GM19351 (cell line): ENCODE measurements around the gene AKAP12.

Source experiments
- ATAC-seq: cut with Tn5 transposase; IDR thresholded peaks from one replicate; pipeline ENCODE4 v1.9.1; 2021; ENCODE audit warnings: mild to moderate bottlenecking, moderate library complexity; ENCODE audit not compliant: unreplicated experiment

AKAP12 gene

DNA sequence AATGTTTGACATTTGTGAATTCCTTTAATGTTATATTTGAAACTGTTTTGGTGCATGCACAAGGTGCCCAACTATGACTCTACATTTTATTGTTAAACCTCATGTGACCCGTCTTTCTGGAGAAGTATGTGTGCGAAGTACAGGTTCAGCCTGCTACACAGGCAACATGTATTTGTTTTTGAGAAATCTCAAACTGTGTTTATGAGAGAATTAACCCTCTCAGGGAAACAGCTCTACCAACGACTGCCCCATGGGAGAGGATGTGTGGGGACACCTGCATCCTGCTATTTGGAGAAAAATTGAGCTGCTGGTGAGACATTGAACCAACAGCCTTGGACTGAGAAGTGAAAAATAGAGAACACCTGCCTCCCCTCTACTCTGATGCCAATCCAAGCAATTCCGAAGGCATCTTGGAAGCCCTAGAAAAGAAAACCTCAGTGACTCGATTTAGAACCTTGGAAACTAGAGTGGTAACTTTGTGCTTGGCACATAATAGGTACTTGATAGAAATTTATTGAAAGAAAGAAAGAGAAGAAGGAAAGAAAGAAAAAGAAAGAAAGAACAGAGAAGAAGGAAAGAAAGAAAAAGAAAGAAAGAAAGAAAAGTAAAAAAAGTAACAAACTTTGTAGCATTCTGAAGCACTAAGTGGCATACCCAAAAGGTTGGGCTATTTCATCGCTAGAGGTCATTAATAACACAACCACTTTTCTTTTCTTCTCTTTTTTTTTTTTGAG lies 2.9 kb upstream of the AKAP12 start:
- no peak for ATAC-seq

DNA sequence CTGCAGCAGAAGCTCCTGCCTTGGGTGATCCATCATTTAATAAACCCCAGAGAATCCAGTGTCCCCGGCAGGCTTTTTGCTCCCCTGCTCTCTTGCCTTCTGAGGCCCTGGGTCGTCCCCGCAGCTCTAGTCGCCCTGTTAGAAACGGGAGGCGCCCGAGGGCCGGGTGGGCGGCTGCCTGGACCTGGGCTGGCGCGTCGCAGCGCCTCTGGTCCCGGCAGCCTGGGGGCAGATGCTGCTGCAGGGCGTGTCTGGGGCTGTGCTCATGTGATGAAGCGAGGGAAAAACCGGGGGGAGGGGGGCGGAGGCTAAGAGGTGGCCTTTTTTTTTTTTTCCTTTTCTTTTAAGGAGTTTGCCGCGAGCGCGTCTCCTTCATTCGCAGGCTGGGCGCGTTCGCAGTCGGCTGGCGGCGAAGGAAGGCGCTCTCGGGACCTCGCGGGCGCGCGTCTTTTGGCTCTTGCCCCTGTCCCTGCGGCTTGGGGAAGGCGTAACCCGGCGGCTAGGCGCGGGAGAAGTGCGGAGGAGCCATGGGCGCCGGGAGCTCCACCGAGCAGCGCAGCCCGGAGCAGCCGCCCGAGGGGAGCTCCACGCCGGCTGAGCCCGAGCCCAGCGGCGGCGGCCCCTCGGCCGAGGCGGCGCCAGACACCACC lies 394 bp downstream of the AKAP12 start:
- ATAC-seq, result peak; percentile 52

DNA sequence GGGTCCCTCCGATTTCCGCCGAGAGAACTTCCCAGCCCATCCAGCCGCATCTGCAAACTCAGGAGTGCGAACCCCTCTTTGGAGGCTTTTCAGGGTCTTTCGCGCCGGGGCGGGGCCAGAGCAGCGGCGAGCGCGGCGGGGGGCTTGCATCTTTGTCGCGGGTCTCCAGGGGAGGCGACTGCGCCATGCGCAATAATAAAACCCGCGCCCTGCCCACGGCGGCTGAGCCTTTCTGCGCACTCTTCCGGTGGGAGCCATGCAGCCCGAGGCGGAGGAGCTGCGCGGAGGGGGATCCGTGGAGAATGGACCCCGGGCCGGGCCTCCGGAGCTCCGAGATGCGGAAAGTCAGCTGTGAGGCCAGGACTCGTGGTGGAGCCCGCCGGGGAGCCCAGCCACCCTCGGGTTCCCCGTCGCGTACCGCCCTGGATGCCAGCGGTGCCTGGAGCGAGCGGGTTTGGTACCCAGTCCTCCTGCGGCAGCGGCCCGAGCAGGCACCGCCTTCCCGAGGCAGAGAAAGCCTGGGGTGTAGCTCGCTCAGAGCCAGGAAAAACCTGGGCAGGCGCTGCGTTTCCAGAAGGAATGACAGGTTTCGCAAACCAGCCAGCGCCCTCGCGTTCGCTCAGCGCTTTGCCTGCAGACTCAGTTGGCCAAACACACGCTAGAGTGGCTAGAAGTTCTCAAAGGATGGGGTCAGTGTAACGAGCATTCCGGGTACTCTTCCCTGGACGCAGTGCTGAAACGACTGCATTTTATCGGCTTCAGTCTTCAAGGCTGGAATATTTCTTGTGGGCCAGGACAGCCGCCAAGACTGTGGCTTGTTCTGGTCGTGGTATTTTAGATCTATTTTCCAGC lies 1.2 kb downstream of the AKAP12 start:
- ATAC-seq, result no peak

DNA sequence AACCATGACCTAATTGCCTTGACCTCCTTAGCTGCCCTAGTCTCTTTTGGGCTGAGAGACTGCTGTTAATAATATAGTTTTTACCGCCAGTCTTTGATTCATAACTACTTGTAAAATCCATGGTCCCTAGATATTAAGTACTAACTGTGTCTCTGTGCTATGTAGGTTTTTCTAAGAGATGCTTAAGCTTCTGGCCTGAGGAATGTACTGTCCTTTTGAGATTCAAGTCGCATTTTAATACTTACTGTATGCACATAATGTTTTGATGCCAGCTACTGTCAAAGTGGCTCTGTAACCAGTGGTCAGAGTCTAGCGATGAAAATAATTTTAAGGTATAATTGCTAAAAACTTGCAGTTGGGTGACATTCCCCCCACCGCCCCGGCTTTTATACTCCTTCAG lies 2.1 kb downstream of the AKAP12 start:
- ATAC-seq, result no peak

DNA sequence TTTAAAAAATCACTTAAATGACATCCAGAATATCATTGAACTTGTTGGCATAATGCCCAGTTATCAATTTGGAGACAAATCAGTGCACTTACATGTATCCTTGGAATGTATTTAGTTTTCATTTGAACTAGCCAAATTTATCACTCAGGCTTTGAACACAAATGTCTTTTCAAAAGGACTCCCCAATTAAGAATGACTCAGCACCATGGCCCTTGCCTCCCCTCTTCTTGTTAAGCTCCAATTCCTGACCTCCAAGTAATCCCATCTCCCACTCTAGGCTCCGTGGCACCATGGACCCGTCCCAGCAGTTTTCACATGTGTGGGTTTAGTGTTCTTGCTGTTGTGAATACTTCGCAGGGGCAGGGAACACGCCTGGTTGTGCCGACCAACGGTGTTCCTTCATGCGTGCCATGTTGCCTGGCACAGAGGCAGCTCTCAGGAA lies 2.7 kb downstream of the AKAP12 start:
- ATAC-seq, result no peak

DNA sequence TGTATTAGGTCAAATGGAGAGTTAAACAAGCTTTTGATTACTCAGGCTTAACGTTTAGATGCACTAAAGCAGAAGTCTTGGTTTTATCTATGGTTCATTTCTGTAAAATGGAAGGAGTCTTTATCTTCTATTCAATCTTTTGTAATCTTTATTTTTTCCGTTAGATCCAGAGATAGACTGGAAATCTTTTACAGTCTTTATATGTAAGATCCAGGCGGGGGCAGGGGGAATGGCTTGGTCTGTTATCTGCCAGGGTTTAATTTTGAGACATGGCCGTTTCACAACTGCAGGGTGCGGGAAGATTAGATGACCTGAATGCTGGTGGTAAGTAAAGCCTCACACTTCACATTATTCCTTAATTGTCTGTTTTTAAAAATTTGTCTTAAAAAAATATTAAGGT lies 3.7 kb downstream of the AKAP12 start:
- no peak for ATAC-seq

DNA sequence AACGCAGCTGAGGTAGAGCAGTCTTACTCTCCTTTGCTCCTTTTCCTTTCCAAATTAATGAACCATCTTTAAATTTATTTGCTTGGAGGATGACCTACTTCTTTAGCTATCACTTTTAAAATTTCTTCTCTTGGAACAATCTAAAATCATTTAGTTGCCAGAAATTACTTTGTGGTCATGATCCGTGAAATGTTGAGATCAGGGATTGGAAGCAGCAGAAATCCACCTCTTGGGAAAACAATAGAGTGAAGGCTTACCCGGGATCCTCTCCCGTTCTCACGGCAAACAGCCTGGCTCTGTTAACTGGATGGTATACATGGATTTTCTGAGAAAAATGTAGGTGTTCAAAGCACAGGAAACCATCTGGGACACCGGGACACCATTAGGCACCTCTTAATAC lies 7.7 kb downstream of the AKAP12 start:
- ATAC-seq, result no peak

DNA sequence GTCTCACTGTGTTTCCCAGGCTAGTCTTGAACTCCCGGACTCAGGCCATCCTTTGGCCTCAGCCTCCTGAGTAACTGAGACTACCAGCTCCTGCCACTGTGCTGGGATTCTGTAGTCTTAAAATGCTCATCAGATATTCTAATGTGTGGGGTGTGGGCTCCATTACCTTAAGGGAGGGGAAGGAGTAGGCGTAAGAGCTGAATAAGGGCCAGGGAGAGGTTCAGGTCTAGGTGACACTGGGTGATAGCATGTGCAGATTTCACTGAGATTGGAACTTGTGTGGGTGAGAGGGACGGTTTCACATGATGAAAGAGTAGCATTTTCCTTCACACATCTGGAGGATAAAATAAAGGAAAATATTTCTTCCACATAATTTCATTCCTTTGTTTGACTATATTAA lies 8.5 kb downstream of the AKAP12 start:
- ATAC-seq, result peak; percentile 60

DNA sequence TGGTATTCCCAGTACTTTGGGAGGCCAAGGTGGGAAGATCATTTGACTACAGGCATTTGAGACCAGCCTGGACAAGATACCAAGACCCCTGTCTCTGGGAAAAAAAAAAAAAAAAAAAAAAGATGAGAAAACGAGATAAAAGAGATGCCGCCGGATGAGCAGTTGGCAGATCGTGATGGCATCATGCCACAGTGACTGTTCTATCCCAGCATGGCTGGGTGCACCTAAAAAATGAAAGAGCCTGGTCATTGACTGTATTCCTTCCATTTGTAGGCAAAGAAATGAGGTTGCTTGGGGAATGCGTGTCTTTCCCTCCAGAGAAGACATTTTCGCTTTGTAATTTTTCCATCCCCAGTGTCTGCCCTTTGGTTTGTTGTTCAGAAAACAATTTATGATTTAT lies 12.9 kb downstream of the AKAP12 start:
- no peak for ATAC-seq

DNA sequence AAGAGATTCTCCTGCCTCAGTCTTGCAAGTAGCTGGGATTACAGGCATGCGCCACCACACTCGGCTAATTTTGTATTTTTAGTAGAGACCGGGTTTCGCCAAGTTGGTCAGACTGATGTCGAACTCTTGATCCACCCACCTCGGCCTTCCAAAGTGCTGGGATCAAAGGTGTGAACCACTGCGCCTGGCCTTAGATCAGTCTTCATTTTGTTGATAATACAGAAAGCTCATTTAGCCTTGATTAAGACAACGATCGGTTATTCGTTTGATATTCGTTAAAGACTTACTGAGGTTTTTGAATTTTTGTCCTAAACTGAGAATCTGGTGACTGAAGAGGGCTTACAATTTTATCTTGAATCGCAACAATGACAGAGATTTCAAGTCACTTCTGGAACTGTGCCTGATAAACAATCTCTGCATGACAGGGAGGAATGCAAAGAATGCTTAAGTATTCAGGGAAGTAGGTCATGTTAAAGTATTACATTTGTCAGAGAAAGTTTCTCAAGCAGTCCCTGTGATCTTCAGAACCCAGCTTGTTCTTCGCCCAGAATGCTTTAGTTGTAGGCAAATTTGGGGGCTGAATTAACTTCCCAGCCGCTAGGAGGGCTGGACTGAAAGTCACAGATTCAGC lies 14.8 kb downstream of the AKAP12 start:
- ATAC-seq, result no peak

DNA sequence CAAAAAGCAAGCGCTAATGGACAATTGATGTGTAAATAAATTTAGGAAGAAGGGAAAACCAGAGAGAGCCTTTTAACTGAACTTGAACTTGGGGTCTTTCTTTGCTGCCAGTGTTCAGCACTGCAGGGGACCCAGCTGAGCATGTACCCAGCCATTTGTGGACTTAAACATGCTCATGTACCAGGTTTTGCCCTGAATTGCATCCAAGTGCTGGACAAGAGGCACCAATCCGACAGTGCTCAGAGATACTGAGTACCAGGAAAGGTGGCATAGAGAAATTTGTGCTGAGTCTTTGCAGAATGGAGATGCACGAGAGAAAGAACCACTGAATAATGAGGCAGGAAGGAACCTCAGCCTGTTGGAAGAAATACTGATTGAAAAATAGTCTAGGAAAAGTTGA lies 16.0 kb downstream of the AKAP12 start:
- no peak for ATAC-seq

DNA sequence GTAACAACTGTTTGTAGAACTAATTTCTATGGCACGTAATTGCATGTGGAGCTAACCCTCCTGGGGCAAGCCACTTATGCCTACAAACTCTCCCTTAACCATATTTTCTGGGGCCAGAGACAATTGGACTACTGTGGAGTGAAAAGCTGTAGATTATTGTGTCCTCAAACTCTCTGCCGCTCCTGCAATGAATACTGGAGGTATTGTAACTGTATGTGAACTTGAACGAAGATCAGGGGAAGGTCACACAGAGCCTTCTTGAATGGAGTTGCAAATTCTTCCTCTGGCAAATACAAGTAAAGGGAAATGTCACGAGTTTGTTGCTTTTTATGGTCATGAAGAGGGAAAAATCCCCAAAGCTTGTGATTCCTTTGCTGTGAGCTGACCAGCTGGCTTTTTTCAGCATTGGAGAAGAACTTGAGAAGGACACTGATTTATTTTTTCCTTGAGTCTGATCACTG lies 18.2 kb downstream of the AKAP12 start:
- ATAC-seq, result no peak

DNA sequence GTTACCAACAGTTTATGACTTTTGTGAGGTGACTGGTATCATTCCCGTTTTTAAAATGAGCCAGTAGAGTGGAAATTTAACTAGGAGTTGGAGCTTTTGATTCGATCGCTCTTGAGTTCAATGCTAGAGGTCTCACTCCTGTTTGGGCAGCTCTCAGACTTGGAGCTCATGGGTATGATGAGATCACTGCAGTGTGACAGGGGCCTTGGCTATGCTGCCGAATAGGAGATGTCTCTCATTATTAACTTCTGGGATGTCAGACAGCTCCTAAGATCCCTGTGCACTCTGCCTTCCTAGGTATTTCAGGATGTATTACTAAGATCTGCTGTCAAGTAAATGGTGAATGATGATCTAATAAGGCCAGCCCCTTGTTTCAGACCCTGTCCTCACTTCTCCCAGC lies 20.4 kb downstream of the AKAP12 start:
- ATAC-seq, result no peak

DNA sequence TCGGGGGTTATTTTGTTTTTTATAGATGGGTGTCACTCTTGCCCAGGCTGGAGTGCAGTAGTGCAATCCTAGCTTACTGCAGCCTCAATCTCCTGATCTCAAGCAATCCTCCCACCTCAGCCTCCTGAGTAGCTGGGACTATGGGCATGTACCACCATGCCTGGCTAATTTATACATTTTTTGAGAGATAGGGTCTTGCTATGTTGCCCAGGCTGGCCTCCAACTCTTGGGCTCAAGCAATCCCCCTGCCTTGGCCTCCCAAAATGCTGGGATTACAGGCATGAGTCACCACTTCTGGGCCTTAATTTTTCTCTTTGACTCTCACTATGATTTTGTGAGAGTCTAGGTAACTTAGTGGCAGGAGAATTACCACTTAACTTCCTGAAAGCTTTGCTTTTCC lies 23.3 kb downstream of the AKAP12 start:
- ATAC-seq, result no peak

DNA sequence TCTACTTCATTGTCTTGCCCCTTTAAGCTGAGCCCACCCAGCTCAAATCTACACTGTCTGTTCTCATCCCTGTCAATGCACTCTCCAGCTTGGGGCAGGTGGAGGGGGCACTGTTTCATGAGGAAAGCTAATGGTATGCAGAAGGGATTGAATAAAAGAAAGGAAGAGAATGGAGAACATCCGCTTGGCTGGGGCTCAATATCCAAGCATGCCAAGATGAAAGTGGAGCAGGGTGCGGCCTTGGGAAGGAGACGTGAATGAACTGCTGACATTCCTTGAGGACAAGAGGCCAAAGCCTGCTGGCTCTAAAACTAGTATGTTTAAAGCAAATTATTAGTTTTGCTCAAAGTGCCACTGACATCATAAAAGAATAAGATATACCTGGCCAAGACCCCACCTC lies 24.2 kb downstream of the AKAP12 start:
- ATAC-seq, result no peak

DNA sequence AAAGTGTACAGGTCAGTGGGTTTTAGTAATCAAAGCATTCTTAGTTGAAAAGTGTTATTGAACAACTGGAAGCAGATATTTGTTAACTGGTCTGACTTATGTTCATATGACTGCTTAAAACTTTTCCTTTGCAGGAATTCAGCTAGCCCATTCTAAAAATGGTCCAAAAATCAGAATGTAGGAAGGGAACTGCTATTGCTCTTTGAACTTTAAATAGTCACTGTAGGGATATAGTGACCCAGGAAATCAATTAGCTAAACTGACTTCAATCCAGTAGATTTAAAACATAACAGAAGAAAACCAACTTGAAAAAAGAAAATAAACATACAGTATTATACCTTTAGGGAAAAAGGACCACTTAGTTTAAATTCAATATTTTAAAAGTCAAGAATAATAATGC lies 25.5 kb downstream of the AKAP12 start:
- ATAC-seq, result no peak

DNA sequence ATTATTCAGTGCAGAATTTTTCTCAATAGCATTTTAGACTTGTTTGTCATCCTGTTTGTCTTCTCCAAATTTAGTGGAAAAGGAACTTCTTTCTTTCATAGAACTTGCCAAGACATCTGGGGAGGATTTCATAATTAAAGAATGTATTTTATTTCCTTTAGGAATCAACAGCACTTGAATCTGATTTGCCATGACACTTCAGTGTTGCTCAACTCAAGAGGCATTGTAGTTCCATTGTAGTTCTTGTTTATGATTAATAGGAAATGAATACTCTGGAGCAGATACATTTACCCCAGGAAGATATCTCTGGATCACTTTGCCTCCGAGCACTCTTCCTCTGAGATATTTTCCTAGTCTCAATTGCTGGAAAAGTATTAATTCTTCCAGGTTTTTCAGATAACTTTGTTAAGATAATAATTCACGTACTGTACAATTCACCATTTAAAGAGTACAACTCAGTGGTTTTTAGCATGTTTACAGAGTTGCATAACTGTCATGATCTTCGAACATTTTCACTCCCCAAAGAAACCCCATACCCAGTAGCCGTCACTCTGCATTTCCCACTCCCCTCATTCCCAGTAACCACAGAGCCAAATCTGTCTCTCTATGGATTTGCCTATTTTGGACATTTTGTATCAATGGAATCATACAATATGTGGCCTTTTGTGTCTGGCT lies 29.7 kb downstream of the AKAP12 start:
- ATAC-seq, result no peak

DNA sequence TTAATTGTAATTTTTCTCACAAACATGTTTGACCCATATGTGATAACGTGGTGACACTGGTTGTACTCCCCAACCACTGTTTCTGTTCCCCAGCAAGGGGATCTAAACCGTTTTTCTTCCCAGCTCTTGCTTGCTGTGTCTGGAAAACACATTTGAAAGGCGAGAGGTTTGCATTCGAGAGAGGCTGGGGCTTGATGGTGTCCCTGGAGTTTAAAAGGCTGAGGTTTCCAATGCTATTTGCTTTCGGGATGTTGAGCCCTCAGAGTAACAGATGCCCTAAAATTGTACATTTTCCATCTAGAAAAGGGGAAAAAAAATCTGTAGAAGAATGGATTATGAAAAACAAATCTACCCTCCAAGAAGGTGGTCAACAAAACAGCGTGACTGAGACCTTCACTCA lies 35.4 kb downstream of the AKAP12 start:
- no peak for ATAC-seq

DNA sequence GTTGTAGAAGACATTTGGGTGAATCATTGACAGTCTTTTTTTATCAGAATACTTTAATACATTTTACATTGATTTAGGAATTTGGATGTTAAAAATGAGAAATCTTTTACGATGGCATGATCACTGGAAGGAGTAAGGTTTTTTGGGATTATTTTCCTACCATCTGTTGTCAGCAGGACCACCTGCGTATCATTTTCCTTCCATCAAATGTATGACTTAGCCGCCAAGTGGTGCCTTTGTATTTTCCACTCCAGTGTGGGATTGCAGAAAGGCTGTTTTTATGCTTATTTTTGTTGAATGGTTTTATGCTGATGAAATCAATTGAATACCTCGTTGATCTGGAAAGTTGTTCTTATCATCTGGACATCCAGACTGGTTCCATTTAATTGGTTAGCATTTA lies 35.8 kb downstream of the AKAP12 start:
- no peak for ATAC-seq

DNA sequence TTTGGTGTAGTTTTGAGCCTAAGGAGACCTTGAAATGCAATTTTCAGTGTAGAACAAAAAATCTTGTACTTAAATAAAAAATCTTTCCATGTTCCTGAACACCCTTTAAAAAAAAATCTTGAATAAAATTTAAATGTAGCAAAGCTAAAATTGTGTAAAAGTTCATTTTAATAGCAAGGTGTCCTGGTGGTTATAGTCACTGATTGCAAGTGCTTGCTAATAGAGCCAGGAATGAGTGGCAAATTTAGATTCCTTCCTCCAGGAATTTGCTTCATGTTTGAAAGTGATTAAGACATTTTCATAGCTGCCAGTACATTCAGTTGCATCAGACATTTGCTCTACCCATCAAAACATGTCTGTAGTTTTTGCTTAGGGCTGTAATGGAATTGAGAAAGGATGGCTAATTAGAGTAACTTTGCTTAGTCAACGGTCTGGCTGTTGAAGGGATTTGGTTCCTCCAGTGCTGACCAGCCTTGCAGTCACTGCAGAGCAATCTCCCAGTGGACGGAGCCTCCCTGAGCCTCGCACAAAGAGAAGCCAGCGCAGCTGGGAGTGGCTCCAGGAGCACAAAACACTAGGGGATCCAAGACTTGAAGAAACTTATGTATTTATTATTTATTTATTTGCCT lies 36.5 kb downstream of the AKAP12 start:
- no peak for ATAC-seq
